Motor neuron (in vitro differentiated cells): Measurements from ENCODE around the gene PLA2G2A. TPM values are rescaled to one million over a fixed set of nuclear protein-coding genes. Genes with fewer than 3 reads are reported as not detected.
A peak's percentile ranks its signal among the peaks of the same experiment; 100 is the strongest.
"Not testable (repeated sequence)": the region's sequence is repeated elsewhere in the genome, so short reads cannot be mapped to it uniquely, and the experiment has no call there.

Experiments
- ATAC-seq, 8 experiments: fragments of 200-7000 bp; cut with Tn5 transposase; replicated peaks in 6 of 8; 2 replicates each; pipeline ENCODE4 v1.8.0; 2021; ENCODE audit warnings: mild to moderate bottlenecking in 8 of 8, moderate library complexity in 8 of 8
- H3K27ac ChIP-seq, 2 donors: fragments of 250-450 bp; sonication (Bioruptor Pico); 2 replicates each; pipeline ENCODE4 v1.9.0; 2021; ENCODE audit warnings: antibody characterized with exemption in 2 of 2, mild to moderate bottlenecking in 2 of 2, moderate library complexity in 1 of 2
- H3K4me1 ChIP-seq, 2 donors: fragments of 250-450 bp; sonication (Bioruptor Pico); replicated peaks in 1 of 2; 2 replicates each; pipeline ENCODE4 v1.6.1; 2021; ENCODE audit warnings: antibody characterized with exemption in 2 of 2, mild to moderate bottlenecking in 2 of 2, moderate library complexity in 1 of 2
- H3K4me3 ChIP-seq, 5 donors: fragments of 250-450 bp; sonication (Bioruptor Pico); 2 replicates each; pipeline ENCODE4 v1.9.0; 2021; ENCODE audit warnings: antibody characterized with exemption in 5 of 5, mild to moderate bottlenecking in 5 of 5, moderate library complexity in 4 of 5
- WGBS, 10 experiments: fragments of 450-650 bp; shearing (Covaris generic); methylation state at CpG; one replicate each; pipeline ENCODE4 v1.0.0; 2022; 5-methylcytosine and 5-hydroxymethylcytosine counted together
- in situ Hi-C, 9 experiments: fragments of 400-800 bp; cut with MboI; loops; one replicate each; pipeline ENCODE4 v1.15.0; 2021; ENCODE audit warnings: low sequenced_read_pairs in 9 of 9, low pct_unique_long_range_greater_than_20kb in 2 of 9; ENCODE audit not compliant: unreplicated experiment in 9 of 9
- total RNA-seq, 8 experiments: library from RNA; unstranded; fragments of 300-600 nt; gene quantifications; 2 replicates each; pipeline versions ENCODE4 v1.2.3 to v1.2.4, GENCODE V29; 2022

PLA2G2A gene
- total RNA-seq, 8 experiments from 2014 or later: 0.41 to 87.5 (median 1.4) TPM; not detected in 2

- H3K27ac ChIP-seq, ATAC-seq, in situ Hi-C loops: not testable (repeated sequence)
Measured at GRCh38 chr1:19984409-19985016, 5.1 kb upstream of the PLA2G2A start.

DNA sequence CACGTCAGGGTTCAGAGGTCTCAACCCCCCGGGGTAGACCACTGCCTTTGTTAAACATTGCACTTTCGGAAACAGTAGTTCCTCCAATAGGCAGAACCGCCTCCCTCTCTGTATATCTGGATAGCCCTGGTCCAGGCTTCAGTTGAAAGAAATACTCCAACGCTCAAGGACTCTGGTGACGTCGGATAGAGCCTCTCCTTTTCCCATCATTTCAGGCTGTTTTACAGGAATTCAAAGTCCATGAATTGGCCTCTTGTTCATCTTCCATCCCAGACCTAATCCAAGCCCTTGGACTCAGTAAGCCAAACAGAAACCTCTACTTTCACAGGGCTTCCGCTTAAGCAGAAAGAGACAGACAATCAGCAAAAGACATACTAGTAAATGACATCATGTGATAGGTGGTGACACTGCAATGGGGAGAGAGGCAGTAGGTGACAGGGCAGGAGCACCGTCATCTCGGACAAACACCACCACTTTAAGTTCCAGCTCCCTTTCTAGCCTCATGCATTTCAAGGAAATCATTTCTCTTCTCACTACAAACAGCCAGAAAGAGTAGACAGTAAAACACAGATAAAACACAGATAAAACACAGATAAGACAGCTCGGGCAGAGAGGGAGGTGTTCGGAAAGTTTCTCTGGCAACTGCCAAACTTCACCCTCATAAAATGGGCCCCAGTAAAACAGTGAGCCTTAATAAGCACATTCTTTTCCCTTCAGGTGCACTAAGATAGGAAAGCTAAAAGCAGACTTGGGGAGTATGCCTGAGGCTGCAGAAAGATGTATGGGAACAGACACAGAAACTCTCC, 2.3 kb upstream of the PLA2G2A start:
- Histone ChIP-seq H3K27ac (no peak overlapping the region), H3K4me1 (peaks cover 0 to 2% of the 10 kb centered on the region in 2 donors), H3K4me3 (no peak overlapping the region)
- in situ Hi-C loops: no loop called here
- no peak for ATAC-seq
- 34 to 87% (median 64%) methylated on average over 1 to 12 of the region's 12 CpGs; no CpG with 5 or more reads in 1 of the 10 experiments for WGBS, 10 experiments

More at GRCh38 chr1:19984409-19985016, 5.1 kb upstream of the PLA2G2A start:
- peaks cover 0 to 16% of the 10 kb centered on the region in 2 donors for H3K4me1 ChIP-seq
- 75 to 100% (median 94%) methylated on average over 1 to 10 of the region's 32 CpGs; no CpG with 5 or more reads in 4 of the 10 experiments for WGBS, 10 experiments
- not testable (repeated sequence) for H3K4me3 ChIP-seq

GRCh38 chr1:19981170-19981506, 1.7 kb upstream of the PLA2G2A start:
- no peak overlapping the region for H3K27ac ChIP-seq
- in situ Hi-C loops: no loop called here
- no peak overlapping the region for H3K4me3 ChIP-seq
- 20 to 100% (median 80%) methylated on average over 1 of the region's 1 CpG; no CpG with 5 or more reads in 3 of the 10 experiments for WGBS, 10 experiments
- peaks cover 0 to 2% of the 10 kb centered on the region in 2 donors for H3K4me1 ChIP-seq
- ATAC-seq: no peak

DNA sequence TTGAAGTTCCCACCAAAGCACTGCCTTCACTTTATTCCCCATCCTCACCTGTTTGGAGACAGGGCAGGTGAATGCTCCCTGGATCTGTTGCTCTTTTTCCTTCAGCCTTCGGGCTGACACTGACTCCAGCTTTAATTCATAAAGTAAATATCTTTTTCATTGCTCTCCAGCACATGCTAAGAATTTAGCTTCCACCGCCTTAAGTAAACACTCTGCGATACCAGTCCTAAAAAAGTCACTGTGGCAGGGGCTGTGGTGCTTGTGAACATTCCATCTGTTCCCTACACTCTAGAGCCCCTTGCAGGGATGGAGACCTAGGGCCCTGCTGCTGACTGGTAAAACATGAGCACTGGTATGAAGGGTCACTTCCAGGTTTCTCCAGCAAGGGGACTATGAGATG, 896 bp upstream of the PLA2G2A start:
- peak in 1 of 8 experiments; percentile 24 for ATAC-seq
- Histone ChIP-seq H3K27ac (no peak overlapping the region), H3K4me3 (no peak overlapping the region), H3K4me1 (peaks cover 0 to 2% of the 10 kb centered on the region in 2 donors)
- WGBS, 10 experiments: 40 to 100% (median 95%) methylated on average over 2 to 3 of the region's 3 CpGs; no CpG with 5 or more reads in 1 of the 10 experiments
- in situ Hi-C loops: no loop called here

- WGBS, 10 experiments: 40 to 100% (median 86%) methylated on average over 1 to 8 of the region's 9 CpGs; no CpG with 5 or more reads in 4 of the 10 experiments
- H3K4me3 ChIP-seq: no peak overlapping the region
- in situ Hi-C loops: no loop called here
- H3K27ac ChIP-seq: no peak overlapping the region
- ATAC-seq: no peak
- peaks cover 4 to 16% of the 10 kb centered on the region in 2 donors for H3K4me1 ChIP-seq
Measured at GRCh38 chr1:19978143-19978542, 1.3 kb downstream of the PLA2G2A start.

GRCh38 chr1:19976317-19977003, 3.0 kb downstream of the PLA2G2A start:
- in situ Hi-C loops: no loop called here
- Histone ChIP-seq H3K4me1 (peaks cover 4 to 16% of the 10 kb centered on the region in 2 donors), H3K4me3 (no peak overlapping the region), H3K27ac (no peak overlapping the region)
- WGBS, 10 experiments: 51 to 97% (median 89%) methylated on average over 3 to 7 of the region's 7 CpGs; no CpG with 5 or more reads in 1 of the 10 experiments
- no peak for ATAC-seq

GRCh38 chr1:19975423-19976193, 3.8 kb downstream of the PLA2G2A start:
- WGBS, 10 experiments: 0 to 100% (median 38%) methylated on average over 1 to 5 of the region's 6 CpGs; no CpG with 5 or more reads in 2 of the 10 experiments
- ATAC-seq: peak in 1 of 8 experiments; percentile 6
- no peak overlapping the region for H3K27ac ChIP-seq
- H3K4me3 ChIP-seq: no peak overlapping the region
- in situ Hi-C loops: no loop called here
- H3K4me1 ChIP-seq: peaks cover 4 to 14% of the 10 kb centered on the region in 2 donors

DNA sequence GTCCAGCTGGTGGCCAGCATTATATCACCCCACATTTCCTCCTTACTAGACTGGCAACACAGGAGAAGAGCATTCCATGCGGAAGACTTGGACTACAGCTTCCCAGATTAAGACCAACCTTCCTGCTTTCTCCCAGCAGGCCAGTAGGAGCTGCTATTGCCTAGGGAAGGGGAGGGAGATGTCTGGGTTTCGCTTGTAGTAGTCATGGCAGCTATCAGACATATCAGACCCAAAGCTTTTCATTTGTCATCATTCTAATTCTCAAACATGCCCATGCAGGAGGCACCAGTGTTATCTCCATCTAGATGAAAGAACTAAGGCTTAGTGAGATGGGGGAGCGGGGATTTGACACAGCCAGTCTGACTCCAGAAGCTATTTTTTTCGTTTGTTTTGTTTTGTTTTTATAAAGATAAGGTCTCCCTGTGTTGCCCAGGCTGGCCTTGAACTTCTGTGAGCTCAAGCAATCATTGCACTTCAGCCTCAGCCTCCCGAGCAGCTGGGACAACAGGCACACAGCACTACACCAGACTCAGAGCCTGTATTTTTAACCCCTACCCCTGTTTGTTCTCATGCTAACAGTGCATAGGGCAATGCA, 4.5 kb downstream of the PLA2G2A start:
- H3K4me1 ChIP-seq: peaks cover 4 to 14% of the 10 kb centered on the region in 2 donors
- no peak overlapping the region for H3K4me3 ChIP-seq
- 0 to 74% (median 24%) methylated on average over 1 to 5 of the region's 5 CpGs; no CpG with 5 or more reads in 2 of the 10 experiments for WGBS, 10 experiments
- peak in 7 of 8 experiments; percentile 25 to 84 (median 47) for ATAC-seq
- H3K27ac ChIP-seq: no peak overlapping the region
- in situ Hi-C loops: no loop called here

GRCh38 chr1:19973616-19974015, 5.8 kb downstream of the PLA2G2A start:
- no peak overlapping the region for H3K27ac ChIP-seq
- H3K4me1 ChIP-seq: peaks cover 4 to 14% of the 10 kb centered on the region in 2 donors
- H3K4me3 ChIP-seq: no peak overlapping the region
- WGBS, 10 experiments: 0 to 100% (median 59%) methylated on average over 1 to 3 of the region's 3 CpGs; no CpG with 5 or more reads in 4 of the 10 experiments
- in situ Hi-C loops: no loop called here
- peak in 4 of 8 experiments; percentile 23 to 81 (median 56) for ATAC-seq

- Histone ChIP-seq H3K27ac (no peak overlapping the region), H3K4me3 (no peak overlapping the region), H3K4me1 (peaks cover 11 to 29% of the 10 kb centered on the region in 2 donors)
- ATAC-seq: no peak
- in situ Hi-C loops: no loop called here
- 17 to 100% (median 78%) methylated on average over 1 of the region's 1 CpG for WGBS, 10 experiments
Measured at GRCh38 chr1:19971664-19972063, 7.8 kb downstream of the PLA2G2A start.

- WGBS, 10 experiments: 0 to 91% (median 78%) methylated on average over 1 to 5 of the region's 5 CpGs; no CpG with 5 or more reads in 3 of the 10 experiments
- Histone ChIP-seq H3K27ac (no peak overlapping the region), H3K4me1 (peaks cover 11 to 28% of the 10 kb centered on the region in 2 donors), H3K4me3 (no peak overlapping the region)
- peak in 3 of 8 experiments; percentile 13 to 51 (median 30) for ATAC-seq
- in situ Hi-C loops: no loop called here
Measured at GRCh38 chr1:19969898-19970660, 9.3 kb downstream of the PLA2G2A start.
